HG03139 (cell line): ENCODE data around the gene HAAO.

ENCODE experiments used
- ATAC-seq: cut with Tn5 transposase; IDR thresholded peaks from one replicate; pipeline ENCODE4 v1.9.1; 2021; ENCODE audit not compliant: unreplicated experiment

HAAO gene

DNA sequence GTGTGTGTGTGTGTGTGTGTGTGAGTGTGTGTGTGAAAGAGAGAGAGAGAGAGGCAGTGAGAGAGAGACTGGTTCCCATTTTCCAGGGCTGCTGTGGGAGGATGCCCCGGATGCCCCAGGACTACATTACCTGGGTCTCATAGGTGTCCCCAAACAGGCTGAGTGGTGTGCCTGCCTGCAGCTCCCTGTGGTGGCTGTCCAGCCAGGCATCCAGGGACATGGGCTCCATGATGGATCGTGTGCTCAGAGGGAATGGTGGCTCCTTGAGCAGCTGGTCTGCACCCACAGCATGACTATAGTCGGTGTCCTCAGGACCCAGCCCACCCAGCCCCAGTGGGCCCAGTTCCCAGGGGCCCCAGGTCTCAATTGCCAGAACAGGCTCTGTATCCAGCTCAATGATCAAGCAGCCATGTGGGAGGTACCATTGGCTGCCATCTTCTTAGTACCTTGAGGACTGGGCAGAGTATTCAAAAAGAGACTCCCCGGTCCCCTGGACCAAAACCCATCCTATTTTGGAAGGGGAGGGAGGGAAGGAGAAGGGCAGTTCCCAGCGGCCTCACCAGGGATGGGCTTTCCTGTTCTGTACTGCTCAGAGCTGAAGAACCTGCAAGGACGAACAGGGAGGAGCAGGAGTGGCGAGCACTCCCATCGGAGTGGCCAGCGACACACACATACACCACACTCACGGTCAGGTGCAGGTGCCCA, 22.6 kb downstream of the HAAO start:
- ATAC-seq = no peak

DNA sequence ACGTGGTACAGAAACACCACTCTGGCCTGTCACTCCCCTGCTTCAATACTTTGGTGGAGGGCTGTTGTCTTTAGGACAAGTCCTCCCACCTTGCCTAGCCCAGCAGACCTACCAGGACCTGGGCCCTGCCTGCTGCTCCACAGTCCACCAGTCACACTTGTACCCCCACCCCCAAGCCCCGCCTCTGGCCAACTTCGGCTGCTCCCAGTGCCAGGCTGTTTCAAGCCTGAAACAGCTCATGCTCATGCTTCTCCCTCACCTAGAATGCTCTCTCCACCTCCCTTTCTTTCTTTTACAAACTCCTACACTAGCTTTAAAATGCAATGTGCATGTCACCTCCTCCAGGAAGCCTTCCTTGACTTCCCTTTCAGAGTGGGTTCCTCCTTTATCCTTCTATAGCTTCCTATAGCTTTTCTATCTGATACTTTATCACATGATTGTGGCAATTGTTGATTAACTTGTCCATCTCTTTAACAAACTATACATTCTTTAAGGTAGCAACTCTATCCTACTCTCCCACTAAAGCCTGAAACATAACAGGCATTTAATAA, 23.6 kb downstream of the HAAO start:
- no peak for ATAC-seq

DNA sequence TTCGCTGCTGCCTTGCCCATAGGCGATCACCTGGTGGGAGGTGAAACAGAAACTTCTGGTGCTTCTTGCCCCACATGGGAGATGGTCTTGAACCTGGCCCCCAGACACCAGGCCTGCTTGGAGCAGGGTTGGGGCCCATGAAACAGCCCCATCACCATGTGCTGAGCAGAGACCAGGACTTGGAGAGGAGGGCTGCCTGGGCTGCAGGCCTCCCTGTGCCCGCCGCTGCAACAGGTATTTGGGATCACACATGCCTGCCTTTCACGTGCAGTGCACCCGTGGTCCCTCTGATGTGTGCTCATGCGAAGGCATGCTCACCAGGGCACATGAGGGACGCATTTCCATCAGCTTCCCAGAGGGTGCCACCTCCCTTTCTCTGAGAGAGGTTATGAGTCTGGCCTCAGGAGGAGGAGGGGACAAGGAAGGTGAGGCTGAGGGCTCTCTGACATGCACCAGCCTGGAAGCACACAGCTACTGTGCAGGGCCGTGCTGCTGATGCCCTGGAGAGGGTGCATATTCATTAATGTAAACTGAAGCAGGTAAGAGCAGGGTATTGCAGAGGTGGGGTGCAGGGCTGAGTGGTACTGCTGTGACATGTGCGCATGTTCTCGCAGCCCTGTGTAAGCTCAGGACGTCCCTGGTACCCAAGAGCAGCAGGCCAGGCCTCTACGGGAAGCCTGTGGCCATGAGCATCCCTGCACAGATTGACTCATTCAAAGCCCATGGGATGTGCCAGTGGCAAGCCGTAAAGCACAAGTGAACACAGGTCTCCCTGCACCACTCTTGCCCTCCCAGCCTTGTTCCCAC, 24.3 kb downstream of the HAAO start:
- no peak for ATAC-seq

DNA sequence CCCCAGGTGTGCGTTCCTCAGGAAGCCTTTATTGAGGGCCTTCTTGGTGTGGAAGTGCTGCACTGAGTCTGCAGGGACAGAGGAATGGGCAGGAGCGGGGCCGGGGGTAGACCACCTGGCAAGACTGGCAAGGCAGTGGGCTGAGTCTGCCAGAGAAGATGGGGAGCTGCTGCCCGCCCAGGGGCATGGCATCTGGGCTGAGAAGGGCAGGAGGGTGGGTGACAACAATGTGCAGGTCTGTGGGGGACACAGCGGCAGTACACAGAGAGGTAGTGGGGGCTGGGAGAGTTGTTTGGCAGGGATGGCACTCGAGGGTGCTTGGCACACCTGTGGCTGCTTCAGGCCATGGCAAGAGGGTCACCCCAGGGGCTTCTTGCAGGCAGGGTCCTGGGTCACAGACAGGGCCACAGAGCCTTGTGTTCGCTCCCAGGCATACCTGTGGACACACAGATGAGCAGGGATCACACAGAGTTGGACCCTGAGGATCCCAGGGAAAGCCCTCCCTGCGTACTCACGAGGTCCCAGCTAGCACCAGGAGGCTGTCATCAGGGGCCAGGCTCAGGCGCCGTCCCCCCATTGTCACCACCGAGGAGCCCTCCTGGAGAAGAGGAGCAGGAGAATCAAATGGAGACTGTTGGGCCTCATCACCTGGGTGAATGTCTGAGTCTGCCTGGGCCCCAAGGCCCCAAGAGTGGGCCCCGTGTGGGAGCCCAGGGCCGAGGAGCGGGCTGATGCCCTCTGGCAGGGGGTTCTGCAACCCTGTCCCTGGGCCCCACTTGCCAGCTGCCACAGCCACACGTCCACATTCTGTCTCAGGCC, 25.1 kb downstream of the HAAO start:
- ATAC-seq = no peak

DNA sequence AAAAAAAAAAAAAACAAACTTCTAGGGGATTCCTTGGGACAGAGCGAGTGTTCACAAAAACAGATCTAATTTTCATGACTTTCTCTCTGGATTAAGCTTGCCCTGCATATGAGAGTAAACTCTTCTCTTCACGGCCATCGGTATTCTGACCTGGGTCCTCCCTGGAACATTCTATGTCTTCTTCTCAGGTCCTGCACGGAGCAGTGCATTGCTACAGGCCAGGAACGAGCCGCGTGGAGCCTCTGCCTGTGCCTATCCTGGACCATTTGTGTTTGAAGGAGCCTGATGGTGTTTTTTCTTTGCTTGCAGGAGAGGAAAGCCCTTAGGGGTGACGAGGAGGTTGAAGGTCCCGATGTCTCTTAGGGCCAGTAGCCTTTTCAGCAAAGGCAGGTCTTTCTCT, 26.7 kb downstream of the HAAO start:
- ATAC-seq = no peak

DNA sequence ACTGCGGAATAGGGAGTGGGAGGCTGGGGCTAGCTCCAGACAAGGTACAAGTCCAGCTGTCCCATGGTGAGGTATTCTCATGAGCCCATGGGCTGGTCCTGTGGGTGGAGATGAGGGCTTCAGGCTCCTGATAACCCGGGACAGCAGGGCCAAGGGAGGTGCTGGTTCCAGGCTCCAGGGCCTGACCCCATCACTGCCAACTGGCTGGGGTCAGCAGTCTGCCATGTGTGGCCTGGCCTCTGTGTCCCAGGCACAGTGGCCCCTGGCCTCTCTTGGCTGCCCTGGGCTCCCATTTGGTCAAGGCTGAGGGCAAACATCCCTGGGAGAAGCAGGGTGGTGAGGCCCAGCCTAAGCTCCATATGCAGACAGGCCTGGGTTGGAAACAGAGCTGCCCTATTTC, 27.5 kb downstream of the HAAO start:
- no peak for ATAC-seq

DNA sequence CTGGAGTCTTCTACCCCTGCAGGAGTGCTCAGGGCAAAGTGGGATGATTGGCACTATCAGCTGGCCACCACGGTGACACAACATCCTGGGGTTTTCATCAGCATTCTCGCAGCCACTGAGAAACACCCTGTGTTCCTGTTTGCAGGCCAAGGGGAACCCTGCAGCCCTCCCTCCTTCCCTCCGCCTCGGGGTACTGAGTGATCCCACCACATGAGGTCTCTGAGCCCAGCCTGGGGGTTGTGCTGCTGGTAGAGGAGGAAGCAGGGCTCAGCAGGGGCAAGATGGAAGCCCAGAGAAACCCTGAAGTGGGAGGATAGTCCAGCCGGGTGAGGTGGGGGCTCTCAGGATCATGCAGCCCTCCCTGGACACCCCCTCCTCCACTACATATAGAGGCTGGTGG, 28.3 kb downstream of the HAAO start, which contains the start of gene OXER1:
Gene OXER1, minus strand, starts transcription at position 40 of the 400 bp plus-strand sequence. CDS start 73 bp downstream, outside the sequence.
- ATAC-seq = no peak

DNA sequence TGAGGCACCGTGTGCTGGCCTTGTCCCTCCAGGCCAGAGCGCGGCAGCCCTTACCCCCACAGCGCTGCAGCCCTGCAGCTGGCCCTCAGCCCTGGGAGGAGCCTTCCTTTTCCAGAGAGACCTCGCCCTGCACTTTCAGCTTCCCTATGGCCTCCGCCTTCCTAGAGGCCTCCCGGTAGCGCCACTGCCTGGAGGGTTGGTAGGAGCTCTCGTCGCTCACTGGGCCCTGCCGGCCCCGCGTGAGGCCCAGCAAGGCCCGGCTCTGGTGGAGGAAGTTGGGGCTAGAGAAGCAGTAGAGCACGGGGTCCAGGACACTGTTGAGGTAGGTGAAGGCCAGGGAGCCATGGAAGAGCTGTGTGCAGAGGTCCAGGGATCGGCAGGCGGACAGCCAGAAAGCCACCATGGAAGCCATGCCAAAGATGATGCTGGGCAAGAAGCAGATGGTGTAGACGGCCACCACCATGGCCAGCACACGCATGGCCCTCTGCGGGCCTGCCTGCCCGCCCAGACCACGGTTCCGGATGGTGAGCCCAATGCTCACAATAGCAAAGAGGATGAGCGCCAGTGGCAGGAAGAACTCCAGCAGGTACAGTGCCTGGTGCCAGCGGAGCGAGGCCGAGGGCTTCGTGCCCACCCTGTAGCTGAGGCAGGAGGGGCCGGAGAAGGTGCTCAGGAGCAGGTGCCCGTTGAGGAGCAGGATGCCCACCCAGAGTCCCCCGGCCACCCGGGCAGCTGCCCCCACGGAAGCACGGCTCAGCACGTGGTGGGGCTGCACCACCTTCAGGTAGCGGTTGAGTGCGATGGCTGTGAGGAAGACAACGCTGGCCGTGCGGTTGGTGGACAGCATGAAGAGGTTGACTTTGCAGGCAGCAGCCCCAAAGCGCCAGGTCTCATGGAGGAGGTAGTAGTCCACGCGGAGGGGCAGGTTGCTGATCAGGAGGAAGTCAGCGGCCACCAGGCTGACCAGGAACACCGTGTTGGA, 29.3 kb downstream of the HAAO start:
- no peak for ATAC-seq

DNA sequence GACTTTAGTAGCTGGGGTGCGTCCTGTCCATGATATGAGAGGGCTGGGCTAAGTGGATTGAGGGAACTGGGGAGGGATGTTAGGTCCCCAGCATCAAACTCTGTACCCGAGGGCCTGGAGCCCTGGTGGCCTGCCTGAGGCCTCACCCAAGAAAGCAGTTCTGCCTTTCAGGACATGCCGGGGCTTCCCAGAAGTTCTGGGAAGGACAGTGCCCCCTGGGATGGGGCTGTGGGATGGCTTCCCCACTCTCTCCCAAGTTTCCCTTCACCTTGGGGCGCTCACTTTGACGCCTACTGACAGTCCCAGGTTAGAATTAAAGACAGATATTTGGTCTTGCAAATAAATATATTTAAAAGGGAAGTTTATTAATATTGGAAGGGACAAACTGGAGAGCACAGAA, 30.2 kb downstream of the HAAO start:
- no peak for ATAC-seq

DNA sequence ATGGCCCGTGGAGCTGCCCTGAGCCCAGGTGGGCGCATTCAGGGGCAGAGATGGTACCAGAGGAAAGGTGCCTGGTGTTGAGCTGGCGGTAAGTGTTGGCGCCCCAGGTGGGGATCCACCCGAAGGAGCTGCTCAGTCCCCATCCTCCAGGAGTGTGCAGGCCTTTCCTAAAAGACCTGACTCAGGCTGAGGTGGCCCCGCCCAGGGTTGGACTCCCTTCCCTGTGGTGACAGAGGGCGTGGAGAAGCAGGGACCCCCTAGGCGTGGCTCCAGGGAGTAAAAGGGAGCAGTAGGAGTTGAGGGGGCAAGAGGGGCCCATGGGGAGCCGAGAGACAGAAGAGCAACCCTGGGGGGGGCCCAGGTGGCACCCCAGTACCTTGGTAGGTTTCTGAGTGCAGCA, 30.8 kb downstream of the HAAO start:
- no peak for ATAC-seq

DNA sequence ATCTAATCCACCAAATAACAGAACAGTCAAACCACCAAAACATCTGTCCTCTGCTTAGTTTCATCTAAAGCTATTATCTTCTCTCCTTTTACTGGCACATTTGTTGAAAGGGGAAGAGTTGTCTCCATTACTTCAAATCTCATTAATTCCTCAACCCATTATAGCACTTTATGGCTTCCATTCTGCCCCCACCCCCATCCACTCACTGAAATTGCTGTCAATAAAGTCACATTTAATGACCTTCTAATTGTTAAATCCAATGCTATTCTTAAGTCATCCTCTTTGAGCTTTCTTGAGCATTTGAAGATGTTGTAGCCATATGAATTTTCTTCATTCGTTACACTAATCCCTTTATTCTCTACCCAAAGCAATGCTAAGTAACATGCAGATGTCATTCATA, 33.6 kb downstream of the HAAO start:
- ATAC-seq = no peak

DNA sequence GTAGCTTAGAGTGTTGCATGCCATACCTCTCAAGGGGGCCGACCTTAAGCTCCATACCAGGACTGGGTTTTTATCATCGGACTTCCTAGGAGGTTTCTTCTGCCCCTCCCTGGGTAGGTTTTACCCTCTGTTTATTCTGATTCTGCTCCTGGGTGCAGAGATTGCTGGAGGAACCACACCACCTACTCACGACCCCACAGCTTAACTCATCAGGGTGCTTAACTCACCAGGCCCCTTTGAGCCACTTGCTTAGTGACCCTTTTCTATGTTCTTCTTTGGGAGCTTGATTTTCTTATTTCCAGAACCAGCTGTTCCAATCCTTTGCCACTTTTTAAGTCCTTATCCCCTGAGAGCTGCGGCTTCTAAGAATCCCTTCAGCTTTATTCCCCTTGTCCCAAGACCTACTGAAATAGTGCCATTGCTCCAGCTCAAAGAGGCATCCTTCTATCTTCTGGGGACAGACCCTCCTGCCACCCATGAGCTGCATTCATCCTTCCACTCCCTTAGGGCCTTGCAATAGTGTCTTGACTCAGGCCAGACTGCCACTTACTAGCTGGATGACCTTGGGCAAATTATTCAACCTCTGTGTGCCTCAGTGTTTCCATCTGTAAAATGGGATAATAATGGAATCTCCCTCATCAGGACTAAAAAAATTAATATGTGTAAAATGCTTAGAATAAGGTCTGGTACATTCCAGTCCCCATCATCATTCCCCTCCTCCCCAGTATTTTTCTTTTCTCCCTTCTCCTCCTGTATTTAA, 34.2 kb downstream of the HAAO start:
- ATAC-seq = no peak

DNA sequence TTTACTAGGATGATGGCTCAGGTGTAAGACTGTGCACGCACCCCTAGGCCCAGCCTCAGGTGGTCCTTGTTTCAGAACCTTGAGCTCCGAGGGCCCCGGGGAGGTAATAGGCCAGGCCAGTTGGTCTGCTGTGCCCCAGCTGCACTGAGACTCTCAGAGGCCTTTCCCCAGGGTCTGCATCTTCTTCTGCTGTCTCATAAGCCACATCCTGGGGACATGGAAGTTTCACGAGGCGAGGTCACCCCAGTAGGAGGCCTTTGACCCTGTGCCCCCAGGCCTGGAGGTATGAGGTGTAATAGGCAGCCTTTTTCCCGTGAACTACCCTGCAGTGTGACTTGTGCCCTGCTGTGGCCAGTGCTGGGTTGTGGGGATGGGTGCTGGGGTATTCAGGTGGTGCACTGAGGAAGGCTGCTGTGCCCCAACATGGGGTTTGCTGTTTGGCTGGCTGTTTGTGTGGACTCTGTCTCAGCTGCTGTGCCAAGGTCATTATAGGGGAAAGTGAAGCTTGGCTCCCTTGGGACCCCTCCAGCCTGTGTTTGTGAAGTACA, 35.3 kb downstream of the HAAO start:
- ATAC-seq = no peak

DNA sequence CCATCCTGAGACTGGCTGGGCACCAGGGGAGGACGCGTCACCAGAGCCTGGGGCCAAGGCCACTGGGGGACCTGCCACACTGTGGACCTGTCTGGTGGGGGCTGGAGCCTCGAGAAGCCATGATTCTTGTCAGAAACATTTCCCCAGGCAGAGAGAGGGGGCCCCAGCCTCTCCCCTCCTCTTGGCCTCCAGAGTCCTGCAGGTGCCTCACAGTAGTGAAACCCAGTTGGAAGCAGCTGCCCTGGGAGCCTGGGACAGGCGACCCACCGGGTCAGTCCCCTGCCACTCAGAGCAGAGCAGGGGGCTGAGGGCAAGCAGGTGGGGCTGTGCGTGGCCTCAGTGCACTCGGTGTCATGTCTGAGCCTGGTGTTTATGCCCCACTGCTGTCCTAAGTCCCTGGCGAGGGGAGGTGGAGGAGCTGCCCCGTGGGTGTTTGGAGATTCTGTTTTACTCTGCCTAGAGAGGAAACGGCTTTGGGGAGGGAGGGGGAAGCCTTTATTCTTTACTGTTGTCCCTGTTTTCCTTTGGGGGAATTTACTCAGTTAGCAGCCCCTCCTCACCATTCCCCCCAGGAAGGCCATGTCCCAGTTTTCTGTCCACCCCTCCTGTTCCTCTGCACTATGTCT, 36.1 kb downstream of the HAAO start:
- no peak for ATAC-seq

DNA sequence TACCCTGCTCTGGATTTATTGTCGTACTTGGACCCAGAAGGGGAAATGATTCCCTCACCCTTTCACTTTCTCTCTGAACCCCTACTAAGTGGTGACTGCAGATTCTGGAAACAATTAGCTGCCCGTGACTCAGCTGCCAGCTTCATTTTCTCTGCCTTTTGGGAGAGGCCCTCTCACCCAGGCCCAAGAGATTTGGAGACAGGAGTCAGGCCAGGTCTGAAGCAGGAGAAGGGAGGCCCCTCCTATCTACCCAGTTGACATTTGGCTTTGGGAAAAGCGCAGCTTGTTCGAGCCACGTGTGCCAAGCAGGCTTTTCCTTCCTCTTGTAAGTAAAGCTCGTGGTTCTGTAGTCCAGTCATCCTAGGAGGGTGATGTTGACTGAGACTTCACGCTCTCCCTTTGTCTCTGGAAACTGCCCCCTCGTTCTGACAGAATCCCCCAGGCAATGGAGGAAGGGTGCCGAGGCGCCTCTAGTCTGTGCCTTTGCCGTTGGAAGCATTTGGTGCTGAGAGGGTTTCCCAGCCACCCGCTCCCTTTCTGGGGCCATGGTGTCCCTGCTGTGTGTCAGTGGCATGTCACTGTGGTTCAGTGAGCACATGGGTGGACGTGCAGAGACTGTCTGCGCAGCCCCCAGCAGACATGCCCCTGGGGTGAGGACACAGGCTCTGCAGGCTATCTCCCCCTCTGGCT, 37.0 kb downstream of the HAAO start:
- ATAC-seq = no peak

DNA sequence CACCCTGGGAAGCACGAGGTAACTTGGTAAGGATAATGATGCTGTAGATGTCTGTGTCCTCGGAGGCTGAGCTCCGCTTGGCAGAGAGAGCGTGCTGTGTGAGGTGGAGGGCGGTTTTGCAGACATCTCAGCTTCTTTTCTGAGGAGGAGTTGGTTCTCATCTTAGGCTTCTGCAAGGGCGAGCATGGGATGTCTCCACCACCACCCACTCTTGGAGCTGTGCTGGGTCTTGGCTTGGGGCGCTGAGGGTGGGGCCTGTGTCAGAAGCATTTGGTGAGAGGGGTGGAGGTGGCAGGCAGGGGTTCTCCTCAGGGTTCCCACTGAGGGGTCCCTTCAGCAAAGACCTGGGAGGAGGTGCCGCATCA, 37.6 kb downstream of the HAAO start:
- ATAC-seq = no peak

DNA sequence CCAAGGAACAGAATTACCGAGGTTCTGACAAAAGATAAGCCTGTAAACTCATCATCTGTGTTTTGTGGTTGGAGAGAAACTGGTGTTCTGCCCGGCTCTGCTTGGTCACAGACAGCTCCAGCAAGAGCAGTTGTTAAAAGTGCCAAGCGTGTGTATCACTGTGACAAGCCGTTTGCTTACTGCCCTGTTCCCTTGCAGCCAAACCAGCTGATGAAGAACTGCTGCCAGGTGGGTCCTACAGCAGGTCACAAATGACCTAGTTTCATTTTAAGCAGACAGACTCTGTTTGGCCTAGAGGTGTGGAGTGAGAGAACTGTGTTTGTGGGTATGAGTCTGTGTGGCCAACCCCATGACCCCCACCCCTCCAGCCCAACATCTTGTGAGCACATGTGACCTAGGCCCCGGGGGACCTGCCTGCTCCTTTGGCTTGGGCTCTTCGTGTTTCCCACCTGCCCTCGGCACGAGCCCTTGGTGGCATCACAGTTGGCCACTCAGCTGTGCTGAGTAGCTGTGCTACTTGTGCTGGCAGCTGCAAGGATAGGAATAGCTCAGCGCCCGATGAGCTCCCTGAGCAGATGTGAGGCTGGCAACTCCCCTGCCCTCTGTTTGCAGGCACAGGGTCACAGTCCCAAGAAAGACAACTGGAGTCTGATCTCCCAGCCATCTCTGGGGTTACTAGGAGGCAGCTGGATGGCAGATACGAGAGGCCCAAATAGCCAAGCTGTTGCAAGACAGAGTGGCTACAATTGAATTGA, 38.2 kb downstream of the HAAO start:
- ATAC-seq = peak; percentile 52
